ENCODE data around the gene SPG7. TPM values are rescaled to one million over a fixed set of nuclear protein-coding genes. Genes with fewer than 3 reads are reported as not detected.

SPG7 gene
- total RNA-seq, 1 experiment from 2014 or later = 141 TPM

DNA sequence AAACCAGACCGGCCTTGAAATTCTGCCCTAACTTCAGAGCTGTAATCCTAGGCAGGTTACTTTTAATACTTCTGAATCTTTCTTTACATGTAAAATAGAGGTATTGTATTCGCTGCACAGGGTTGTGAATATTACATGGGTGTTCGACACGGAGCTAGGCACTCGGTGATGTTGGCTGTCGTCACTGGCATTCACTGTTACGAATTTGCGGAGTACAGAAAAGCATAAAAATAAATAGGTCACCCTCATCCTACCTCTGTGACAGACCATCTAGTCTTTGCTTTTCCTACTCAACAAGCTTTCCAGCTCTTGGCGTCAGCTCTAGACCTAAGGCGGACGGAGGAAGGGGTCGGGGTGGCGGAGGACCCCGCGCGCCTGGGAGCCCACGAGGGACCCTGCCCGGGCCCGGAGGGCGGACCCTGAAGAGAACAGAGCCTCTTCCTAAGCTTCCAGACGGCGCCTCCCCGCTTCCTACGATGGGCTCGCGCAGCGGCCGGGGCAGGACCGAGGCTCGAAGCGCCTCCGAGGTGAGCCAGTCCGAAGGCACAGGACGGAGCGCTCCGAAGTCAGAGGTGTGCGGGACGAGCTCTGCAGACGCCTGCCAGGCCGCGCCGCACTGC is 879 bp upstream of the SPG7 start (continued):
- TF ChIP-seq PRRX2 (CRISPR knock-in tag; IDR thresholded peaks at IDR 0.05) = no peak
- TF ChIP-seq FOXP1 (CRISPR knock-in tag; IDR thresholded peaks at IDR 0.05; ENCODE audit: borderline replicate concordance) = 0 out of 2 replicates have a peak, but pooled peaks have one; percentile 8
- TF ChIP-seq, protein P1, sequence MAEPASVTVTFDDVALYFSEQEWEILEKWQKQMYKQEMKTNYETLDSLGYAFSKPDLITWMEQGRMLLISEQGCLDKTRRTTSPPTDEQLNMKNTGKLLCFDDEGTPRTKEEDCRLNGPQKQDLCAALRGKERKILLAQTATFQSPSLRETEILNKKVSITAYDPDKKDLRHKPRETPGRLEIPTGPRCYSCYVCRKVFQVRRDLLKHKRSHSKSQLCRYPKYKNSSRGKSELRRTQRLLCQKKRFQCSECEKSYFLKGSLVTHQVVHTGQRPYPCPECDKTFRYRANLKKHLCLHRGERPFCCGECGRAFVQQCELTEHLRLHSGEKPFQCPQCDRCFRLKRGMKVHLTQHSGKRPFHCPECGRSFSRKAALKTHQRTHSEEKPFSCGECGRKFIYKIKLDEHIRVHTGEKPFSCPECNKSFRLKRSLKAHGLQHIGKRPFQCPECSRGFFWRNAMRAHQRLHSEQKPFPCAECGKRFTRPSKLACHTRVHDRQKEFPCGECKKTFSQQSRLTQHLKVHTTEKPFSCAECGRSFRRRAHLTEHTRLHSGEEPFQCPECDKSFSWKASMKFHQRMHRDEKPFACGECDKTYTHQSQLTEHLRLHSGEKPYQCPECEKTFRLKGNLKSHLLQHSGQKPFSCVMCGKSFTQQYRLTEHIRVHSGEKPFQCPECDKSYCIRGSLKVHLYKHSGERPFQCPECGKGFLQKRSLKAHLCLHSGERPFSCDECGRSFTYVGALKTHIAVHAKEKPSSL (CRISPR knock-in tag; conservative IDR thresholded peaks at IDR 0.05) = no peak

DNA sequence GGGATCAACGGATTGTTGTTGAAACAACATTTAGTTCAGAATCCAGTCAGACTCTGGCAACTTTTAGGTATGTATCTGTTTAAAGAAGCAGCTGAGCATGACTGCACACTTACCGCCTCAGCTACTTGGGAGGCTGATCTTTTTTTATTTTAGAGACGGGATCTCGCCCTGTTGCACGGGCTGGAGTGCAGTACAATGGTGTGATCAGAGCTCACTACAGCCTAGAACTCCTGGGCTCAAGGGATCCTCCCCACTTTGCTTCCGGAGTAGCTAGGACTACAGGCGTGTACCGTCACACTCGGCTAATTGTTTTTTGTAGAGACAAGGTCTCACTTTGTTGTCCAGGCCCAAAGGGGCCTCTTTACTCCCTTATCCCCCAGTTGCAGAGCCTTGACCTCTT is 2.3 kb downstream of the SPG7 start:
- Mint-ChIP-seq H3K4me3 (peak overlapping the region; percentile 88; the same call in 1 of the 2 replicates), H3K9me3 (0 out of 2 replicates have a peak, but pooled peaks cover under 1% of the 10 kb centered on the region)
- CTCF ChIA-PET = no interaction called here

DNA sequence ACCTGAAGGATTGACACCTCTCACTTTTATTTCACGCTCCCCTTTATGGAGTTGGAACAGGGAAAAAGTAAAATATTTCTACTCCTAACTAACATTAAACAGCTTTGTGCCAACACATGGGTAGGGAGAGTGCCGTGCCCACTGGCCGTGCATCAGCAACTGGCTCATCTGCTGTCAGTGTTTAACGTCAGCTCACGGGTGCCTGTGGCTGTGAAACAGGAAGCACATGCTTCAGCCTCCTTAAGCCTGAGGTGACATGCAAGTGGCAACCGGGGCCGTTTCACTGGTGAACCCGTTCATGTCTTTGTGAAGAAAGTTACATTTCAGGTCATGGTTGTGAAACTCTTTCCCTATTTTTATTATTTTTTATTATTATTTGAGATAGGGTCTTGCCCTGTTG is 3.2 kb downstream of the SPG7 start:
- DNase-seq (ENCODE audit: low spot score) (no peak), ATAC-seq (no peak)
- H3K36me3 Mint-ChIP-seq = peaks cover 36% of the 10 kb centered on the region
- POLR2A ChIA-PET = no interaction called here
- peaks cover 4% of the 10 kb centered on the region; the same call in 1 of the 2 replicates for H3K4me1 Mint-ChIP-seq
- no peaks in the 10 kb centered on the region; the same call in 1 of the 2 replicates for H3K27me3 Mint-ChIP-seq (ENCODE audit: low read depth)
- no peak overlapping the region for H3K4me3 Mint-ChIP-seq
- H3K27ac Mint-ChIP-seq = no peak overlapping the region
- TF ChIP-seq, protein P2, sequence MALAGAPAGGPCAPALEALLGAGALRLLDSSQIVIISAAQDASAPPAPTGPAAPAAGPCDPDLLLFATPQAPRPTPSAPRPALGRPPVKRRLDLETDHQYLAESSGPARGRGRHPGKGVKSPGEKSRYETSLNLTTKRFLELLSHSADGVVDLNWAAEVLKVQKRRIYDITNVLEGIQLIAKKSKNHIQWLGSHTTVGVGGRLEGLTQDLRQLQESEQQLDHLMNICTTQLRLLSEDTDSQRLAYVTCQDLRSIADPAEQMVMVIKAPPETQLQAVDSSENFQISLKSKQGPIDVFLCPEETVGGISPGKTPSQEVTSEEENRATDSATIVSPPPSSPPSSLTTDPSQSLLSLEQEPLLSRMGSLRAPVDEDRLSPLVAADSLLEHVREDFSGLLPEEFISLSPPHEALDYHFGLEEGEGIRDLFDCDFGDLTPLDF (CRISPR knock-in tag; IDR thresholded peaks at IDR 0.05) = no peak
- TF ChIP-seq ZNF138 (CRISPR knock-in tag; conservative IDR thresholded peaks at IDR 0.05) (no peak), NR1H2 (CRISPR knock-in tag; IDR thresholded peaks at IDR 0.05) (no peak)
- no peaks in the 10 kb centered on the region for H3K9me3 Mint-ChIP-seq
- CTCF ChIA-PET = no interaction called here

More for the DNA sequence above, 2.3 kb downstream of the SPG7 start:
- Mint-ChIP-seq H3K4me1 (peaks cover 4% of the 10 kb centered on the region; the same call in 1 of the 2 replicates), H3K36me3 (peaks cover 34% of the 10 kb centered on the region), H3K27me3 (ENCODE audit: low read depth) (peaks cover 1% of the 10 kb centered on the region; the same call in 1 of the 2 replicates), H3K27ac (no peak overlapping the region)
- ATAC-seq (no peak), DNase-seq (ENCODE audit: low spot score) (no peak)
- POLR2A ChIA-PET = no interaction called here
- TF ChIP-seq, protein P3, sequence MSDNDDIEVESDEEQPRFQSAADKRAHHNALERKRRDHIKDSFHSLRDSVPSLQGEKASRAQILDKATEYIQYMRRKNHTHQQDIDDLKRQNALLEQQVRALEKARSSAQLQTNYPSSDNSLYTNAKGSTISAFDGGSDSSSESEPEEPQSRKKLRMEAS (CRISPR knock-in tag; IDR thresholded peaks at IDR 0.05) = no peak
- no peak for TF ChIP-seq NFATC4 (CRISPR knock-in tag; IDR thresholded peaks at IDR 0.05)
- TF ChIP-seq CREM (CRISPR knock-in tag; IDR thresholded peaks at IDR 0.05) = no peak
- no peak for TF ChIP-seq NR2C2 (CRISPR knock-in tag; IDR thresholded peaks at IDR 0.05)
- TF ChIP-seq EMX1 (CRISPR knock-in tag; IDR thresholded peaks at IDR 0.05) = no peak

DNA sequence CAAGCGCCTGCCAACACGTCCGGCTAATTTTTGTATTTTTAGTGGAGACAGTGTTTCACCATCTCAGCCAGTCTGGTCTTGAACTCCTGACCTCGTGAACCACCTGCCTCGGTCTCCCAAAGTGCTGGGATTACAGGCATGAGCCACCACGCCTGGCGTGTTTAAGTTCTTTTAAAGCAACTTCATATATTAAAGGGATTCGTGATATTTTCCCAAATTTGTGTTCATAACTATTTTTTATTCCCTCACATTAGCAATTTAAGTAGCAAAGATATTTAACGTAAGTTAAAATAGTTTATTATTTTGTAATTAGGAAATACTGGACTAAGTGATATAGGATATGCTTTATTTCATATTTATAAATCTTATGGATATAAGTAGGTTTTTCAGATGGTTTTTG is 4.2 kb downstream of the SPG7 start:
- no peaks in the 10 kb centered on the region for H3K9me3 Mint-ChIP-seq
- H3K27me3 Mint-ChIP-seq (ENCODE audit: low read depth) = no peaks in the 10 kb centered on the region; the same call in 1 of the 2 replicates
- H3K27ac Mint-ChIP-seq = no peak overlapping the region
- CTCF ChIA-PET = no interaction called here
- H3K4me1 Mint-ChIP-seq = no peaks in the 10 kb centered on the region
- ATAC-seq (no peak), DNase-seq (ENCODE audit: low spot score) (no peak)
- no peak overlapping the region for H3K4me3 Mint-ChIP-seq
- H3K36me3 Mint-ChIP-seq = peaks cover 46% of the 10 kb centered on the region
- POLR2A ChIA-PET = no interaction called here
- TF ChIP-seq CREM (CRISPR knock-in tag; IDR thresholded peaks at IDR 0.05) (no peak), IRF2 (CRISPR knock-in tag; IDR thresholded peaks at IDR 0.05; ENCODE audit: borderline replicate concordance, low read depth) (no peak), EMX1 (CRISPR knock-in tag; IDR thresholded peaks at IDR 0.05) (no peak), TEAD1 (CRISPR knock-in tag; IDR thresholded peaks at IDR 0.05) (no peak), ZNF263 (CRISPR knock-in tag; IDR thresholded peaks at IDR 0.05; ENCODE audit: low read depth) (no peak)
- TF ChIP-seq, protein P4, sequence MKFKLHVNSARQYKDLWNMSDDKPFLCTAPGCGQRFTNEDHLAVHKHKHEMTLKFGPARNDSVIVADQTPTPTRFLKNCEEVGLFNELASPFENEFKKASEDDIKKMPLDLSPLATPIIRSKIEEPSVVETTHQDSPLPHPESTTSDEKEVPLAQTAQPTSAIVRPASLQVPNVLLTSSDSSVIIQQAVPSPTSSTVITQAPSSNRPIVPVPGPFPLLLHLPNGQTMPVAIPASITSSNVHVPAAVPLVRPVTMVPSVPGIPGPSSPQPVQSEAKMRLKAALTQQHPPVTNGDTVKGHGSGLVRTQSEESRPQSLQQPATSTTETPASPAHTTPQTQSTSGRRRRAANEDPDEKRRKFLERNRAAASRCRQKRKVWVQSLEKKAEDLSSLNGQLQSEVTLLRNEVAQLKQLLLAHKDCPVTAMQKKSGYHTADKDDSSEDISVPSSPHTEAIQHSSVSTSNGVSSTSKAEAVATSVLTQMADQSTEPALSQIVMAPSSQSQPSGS (CRISPR knock-in tag; IDR thresholded peaks at IDR 0.05; ENCODE audit: borderline replicate concordance, low read depth) = no peak
- TF ChIP-seq, protein P5, sequence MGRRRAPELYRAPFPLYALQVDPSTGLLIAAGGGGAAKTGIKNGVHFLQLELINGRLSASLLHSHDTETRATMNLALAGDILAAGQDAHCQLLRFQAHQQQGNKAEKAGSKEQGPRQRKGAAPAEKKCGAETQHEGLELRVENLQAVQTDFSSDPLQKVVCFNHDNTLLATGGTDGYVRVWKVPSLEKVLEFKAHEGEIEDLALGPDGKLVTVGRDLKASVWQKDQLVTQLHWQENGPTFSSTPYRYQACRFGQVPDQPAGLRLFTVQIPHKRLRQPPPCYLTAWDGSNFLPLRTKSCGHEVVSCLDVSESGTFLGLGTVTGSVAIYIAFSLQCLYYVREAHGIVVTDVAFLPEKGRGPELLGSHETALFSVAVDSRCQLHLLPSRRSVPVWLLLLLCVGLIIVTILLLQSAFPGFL (CRISPR knock-in tag; IDR thresholded peaks at IDR 0.05; ENCODE audit: borderline replicate concordance) = no peak
- TF ChIP-seq, protein P6, sequence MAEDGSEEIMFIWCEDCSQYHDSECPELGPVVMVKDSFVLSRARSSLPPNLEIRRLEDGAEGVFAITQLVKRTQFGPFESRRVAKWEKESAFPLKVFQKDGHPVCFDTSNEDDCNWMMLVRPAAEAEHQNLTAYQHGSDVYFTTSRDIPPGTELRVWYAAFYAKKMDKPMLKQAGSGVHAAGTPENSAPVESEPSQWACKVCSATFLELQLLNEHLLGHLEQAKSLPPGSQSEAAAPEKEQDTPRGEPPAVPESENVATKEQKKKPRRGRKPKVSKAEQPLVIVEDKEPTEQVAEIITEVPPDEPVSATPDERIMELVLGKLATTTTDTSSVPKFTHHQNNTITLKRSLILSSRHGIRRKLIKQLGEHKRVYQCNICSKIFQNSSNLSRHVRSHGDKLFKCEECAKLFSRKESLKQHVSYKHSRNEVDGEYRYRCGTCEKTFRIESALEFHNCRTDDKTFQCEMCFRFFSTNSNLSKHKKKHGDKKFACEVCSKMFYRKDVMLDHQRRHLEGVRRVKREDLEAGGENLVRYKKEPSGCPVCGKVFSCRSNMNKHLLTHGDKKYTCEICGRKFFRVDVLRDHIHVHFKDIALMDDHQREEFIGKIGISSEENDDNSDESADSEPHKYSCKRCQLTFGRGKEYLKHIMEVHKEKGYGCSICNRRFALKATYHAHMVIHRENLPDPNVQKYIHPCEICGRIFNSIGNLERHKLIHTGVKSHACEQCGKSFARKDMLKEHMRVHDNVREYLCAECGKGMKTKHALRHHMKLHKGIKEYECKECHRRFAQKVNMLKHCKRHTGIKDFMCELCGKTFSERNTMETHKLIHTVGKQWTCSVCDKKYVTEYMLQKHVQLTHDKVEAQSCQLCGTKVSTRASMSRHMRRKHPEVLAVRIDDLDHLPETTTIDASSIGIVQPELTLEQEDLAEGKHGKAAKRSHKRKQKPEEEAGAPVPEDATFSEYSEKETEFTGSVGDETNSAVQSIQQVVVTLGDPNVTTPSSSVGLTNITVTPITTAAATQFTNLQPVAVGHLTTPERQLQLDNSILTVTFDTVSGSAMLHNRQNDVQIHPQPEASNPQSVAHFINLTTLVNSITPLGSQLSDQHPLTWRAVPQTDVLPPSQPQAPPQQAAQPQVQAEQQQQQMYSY (CRISPR knock-in tag; IDR thresholded peaks at IDR 0.05) = no peak
- TF ChIP-seq, protein P7, sequence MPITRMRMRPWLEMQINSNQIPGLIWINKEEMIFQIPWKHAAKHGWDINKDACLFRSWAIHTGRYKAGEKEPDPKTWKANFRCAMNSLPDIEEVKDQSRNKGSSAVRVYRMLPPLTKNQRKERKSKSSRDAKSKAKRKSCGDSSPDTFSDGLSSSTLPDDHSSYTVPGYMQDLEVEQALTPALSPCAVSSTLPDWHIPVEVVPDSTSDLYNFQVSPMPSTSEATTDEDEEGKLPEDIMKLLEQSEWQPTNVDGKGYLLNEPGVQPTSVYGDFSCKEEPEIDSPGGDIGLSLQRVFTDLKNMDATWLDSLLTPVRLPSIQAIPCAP (CRISPR knock-in tag; IDR thresholded peaks at IDR 0.05) = no peak

Data from WTC11 (cell line).